ENCODE data around the gene NRG2.

The NRG2 gene

DNA sequence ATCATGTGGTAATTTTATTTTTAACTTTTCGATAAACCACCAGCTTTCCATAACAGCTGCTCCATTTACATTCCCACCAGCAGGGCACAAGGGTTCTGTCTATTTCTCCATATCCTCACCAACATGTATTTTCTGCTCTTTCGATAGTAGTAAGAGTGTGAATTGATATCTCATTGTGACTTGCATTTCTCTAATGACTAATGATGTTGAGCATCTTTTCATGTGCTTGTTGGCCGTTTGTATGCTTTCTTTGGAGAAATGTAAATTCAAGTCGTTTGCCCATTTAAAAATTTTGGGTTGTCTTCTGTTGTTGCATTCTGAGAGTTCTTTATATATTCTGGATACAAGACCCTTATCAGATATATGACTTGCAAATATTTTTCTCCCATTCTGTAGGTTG, 201.6 kb downstream of the NRG2 start:
- Histone ChIP-seq H3K9me3 (ENCODE audit: control insufficient read depth in 1 of 2, low read length in 2 of 2) (no peaks in the 10 kb centered on the region), H3K27ac (ENCODE audit: low read depth, low read length) (no peak overlapping the region), H3K9ac (ENCODE audit: low read depth in 1 of 2, low read length in 2 of 2) (no peak overlapping the region), H3K4me3 (ENCODE audit: low read depth in 1 of 2, low read length in 2 of 2) (no peak overlapping the region), H3K4me1 (ENCODE audit: control insufficient read depth in 1 of 2, insufficient read depth in 2 of 2, low read length in 2 of 2) (peaks cover 3 to 5% of the 10 kb centered on the region in 2 donors), H3K36me3 (ENCODE audit: control insufficient read depth in 1 of 2, insufficient read depth in 2 of 2, low read length in 2 of 2) (no peaks in the 10 kb centered on the region), H3K27me3 (ENCODE audit: control insufficient read depth in 1 of 2, insufficient read depth in 2 of 2, low read length in 2 of 2) (peaks cover 10 to 13% of the 10 kb centered on the region in 2 donors)

DNA sequence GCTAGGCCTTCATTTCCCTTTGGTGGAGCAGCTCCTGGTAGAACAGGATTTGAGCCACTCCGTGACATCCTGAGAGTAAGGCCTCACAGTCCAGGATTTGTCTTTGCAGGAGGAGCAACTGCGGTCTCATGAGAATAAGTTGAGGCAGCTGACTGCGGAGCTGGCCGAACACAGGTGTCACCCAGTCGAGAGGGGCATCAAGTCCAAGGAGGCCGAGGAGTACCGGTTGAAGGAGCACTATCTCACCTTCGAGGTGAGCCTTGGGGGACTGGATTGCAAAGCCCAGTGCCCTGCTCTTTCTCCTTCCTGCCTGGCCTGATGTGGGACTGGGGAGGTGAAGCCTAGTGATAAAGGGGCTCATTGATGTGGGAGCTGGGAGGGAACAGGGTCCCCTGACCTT, 203.2 kb downstream of the NRG2 start:
- no peak overlapping the region for H3K9ac ChIP-seq (ENCODE audit: low read depth in 1 of 2, low read length in 2 of 2)
- no peaks in the 10 kb centered on the region for H3K36me3 ChIP-seq (ENCODE audit: control insufficient read depth in 1 of 2, insufficient read depth in 2 of 2, low read length in 2 of 2)
- H3K27ac ChIP-seq (ENCODE audit: low read depth, low read length), result no peak overlapping the region
- H3K27me3 ChIP-seq (ENCODE audit: control insufficient read depth in 1 of 2, insufficient read depth in 2 of 2, low read length in 2 of 2), result peaks cover 0 to 2% of the 10 kb centered on the region in 2 donors
- no peak overlapping the region for H3K4me3 ChIP-seq (ENCODE audit: low read depth in 1 of 2, low read length in 2 of 2)
- no peaks in the 10 kb centered on the region for H3K9me3 ChIP-seq (ENCODE audit: control insufficient read depth in 1 of 2, low read length in 2 of 2)
- H3K4me1 ChIP-seq (ENCODE audit: control insufficient read depth in 1 of 2, insufficient read depth in 2 of 2, low read length in 2 of 2), result no peaks in the 10 kb centered on the region

DNA sequence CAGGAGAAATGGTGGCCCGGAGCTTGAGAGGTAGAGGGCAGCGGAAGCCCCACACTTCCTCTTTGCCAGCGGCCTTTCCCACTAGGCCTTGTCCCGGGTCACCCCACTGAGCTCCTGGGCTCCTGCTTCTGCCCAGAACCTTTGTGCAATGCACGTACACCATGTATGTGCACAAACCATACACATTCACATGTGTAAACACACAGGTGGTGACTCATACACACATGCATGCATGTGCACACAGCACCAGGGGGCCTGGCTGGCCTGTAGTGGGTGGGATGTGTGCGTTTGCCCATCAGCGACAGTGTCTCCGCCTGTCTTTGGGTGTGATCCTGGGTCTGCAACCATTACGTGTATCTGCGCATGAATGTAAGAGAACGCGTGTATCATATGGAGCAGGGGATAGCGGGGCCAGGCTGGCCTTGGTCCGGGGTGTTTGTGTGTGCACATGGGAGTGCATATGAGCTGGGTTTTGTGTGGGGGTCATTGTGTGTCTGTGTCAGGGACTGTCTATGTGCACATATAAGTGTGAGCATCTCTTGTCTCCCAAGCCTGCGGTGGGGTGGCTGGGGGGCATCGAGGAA, 203.8 kb downstream of the NRG2 start:
- Histone ChIP-seq H3K9ac (ENCODE audit: low read depth in 1 of 2, low read length in 2 of 2) (no peak overlapping the region), H3K4me1 (ENCODE audit: control insufficient read depth in 1 of 2, insufficient read depth in 2 of 2, low read length in 2 of 2) (no peaks in the 10 kb centered on the region), H3K27ac (ENCODE audit: low read depth, low read length) (no peak overlapping the region), H3K27me3 (ENCODE audit: control insufficient read depth in 1 of 2, insufficient read depth in 2 of 2, low read length in 2 of 2) (no peaks in the 10 kb centered on the region), H3K4me3 (ENCODE audit: low read depth in 1 of 2, low read length in 2 of 2) (no peak overlapping the region), H3K9me3 (ENCODE audit: control insufficient read depth in 1 of 2, low read length in 2 of 2) (no peaks in the 10 kb centered on the region), H3K36me3 (ENCODE audit: control insufficient read depth in 1 of 2, insufficient read depth in 2 of 2, low read length in 2 of 2) (no peaks in the 10 kb centered on the region)

DNA sequence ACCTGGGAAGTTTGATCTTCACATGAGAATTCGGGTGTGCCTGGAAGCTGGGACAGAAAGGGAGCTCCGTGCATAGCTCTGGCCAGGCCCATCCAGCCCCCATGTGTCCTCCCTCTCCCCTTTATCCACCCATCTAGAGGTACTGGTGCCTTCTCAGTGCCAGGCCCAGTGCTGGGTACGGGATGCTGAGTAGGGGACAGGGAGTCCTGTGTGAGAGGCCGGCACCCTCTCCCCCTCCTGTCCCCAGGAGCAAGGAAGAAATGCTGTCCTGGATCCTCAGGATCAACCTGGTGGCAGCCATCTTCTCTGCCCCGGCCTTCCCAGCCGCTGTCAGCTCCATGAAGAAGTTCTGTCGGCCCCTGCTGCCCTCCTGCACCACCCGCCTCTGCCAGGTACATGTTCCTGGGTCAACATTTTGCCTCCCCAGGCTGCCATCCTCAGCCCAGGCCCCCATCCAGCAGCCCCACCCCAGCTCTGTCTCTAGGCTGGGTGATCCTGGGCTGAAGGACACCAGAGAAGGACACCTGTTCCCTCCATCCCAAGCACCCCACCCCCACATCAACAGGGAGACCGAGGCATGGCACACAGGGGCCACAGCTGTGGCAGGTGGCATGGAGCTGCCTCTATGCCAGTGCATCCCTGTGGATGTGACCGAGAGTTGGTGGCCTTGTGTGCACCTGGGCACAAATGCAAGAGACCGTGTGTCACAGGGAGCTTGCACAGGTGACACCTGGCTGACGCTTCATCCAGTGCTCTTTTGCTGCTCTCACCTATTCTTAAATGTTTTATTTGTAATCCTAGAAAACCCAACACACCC, 204.5 kb downstream of the NRG2 start:
- Histone ChIP-seq H3K9ac (ENCODE audit: low read depth in 1 of 2, low read length in 2 of 2) (no peak overlapping the region), H3K27ac (ENCODE audit: low read depth, low read length) (no peak overlapping the region), H3K36me3 (ENCODE audit: control insufficient read depth in 1 of 2, insufficient read depth in 2 of 2, low read length in 2 of 2) (no peaks in the 10 kb centered on the region), H3K4me3 (ENCODE audit: low read depth in 1 of 2, low read length in 2 of 2) (no peak overlapping the region), H3K27me3 (ENCODE audit: control insufficient read depth in 1 of 2, insufficient read depth in 2 of 2, low read length in 2 of 2) (no peaks in the 10 kb centered on the region), H3K4me1 (ENCODE audit: control insufficient read depth in 1 of 2, insufficient read depth in 2 of 2, low read length in 2 of 2) (no peaks in the 10 kb centered on the region), H3K9me3 (ENCODE audit: control insufficient read depth in 1 of 2, low read length in 2 of 2) (no peaks in the 10 kb centered on the region)

DNA sequence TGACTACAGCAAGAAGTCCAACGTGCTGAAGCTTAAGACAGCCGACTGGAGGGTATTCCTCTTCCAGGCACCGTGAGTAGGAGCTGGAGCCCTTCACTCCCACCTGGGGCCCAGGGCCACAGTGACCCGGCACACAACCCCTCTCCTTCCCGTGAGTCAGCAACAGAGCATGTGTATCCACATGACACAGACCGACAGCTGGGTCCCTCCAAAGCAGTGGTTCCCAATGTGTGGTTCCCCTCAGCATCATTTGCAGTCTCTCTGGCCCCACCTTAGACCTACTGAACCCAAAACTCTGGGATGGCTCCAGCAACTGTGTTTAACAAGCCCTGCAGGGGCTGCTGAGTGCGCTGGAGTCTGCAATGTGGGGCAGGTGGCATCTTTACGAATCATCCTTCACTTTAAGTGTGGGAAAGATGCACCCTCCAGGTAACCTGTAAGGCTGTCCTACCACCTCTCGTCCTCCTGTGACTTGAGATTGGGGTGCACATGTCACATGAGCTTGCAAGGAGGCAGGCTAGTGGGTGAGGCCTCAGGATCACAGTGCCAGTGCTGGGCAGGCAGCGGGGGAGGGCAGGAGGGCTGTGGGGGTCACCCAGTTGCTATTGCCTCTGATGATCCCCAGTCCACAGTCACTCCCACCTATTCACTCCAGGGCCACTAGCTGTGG, 205.3 kb downstream of the NRG2 start:
- no peak overlapping the region for H3K27ac ChIP-seq (ENCODE audit: low read depth, low read length)
- no peaks in the 10 kb centered on the region for H3K27me3 ChIP-seq (ENCODE audit: control insufficient read depth in 1 of 2, insufficient read depth in 2 of 2, low read length in 2 of 2)
- no peak overlapping the region for H3K9ac ChIP-seq (ENCODE audit: low read depth in 1 of 2, low read length in 2 of 2)
- no peak overlapping the region for H3K4me3 ChIP-seq (ENCODE audit: low read depth in 1 of 2, low read length in 2 of 2)
- H3K9me3 ChIP-seq (ENCODE audit: control insufficient read depth in 1 of 2, low read length in 2 of 2), result no peaks in the 10 kb centered on the region
- no peaks in the 10 kb centered on the region for H3K4me1 ChIP-seq (ENCODE audit: control insufficient read depth in 1 of 2, insufficient read depth in 2 of 2, low read length in 2 of 2)
- no peaks in the 10 kb centered on the region for H3K36me3 ChIP-seq (ENCODE audit: control insufficient read depth in 1 of 2, insufficient read depth in 2 of 2, low read length in 2 of 2)

DNA sequence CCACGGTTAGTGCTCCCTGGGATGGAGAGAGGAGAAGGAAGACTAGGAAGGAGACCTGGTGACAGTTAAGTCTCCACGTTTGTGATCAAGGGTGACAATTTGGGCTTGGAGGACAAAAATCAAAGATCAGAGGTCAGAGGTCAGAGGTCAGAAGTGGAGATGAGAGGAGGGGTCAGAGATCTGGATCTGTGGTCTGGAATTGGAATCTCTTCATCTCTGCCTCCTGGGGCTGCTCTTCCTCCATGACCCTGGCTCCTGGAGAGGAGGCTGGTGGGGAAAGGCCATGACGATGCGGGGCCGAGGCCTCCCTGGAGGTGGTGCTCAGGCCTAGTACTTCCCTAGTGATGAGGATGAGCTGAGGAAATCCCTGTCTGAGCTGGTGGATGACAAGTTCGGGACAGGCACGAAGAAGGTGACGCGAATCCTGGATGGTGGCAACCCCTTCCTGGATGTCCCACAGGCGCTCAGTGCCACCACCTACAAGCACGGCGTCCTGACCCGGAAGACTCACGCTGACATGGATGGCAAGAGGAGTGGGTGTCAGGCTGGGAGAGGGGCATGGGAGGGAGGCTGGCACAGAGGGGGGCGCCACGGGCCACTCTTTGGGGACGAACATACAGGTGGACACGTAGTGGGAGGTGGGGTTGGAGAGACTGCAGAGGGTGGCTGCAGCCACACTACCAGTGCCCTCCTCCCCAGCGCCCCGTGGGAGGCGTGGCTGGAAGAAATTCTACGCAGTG, 206.5 kb downstream of the NRG2 start:
- Histone ChIP-seq H3K4me1 (ENCODE audit: control insufficient read depth in 1 of 2, insufficient read depth in 2 of 2, low read length in 2 of 2) (no peaks in the 10 kb centered on the region), H3K4me3 (ENCODE audit: low read depth in 1 of 2, low read length in 2 of 2) (no peak overlapping the region), H3K27me3 (ENCODE audit: control insufficient read depth in 1 of 2, insufficient read depth in 2 of 2, low read length in 2 of 2) (peaks cover 0 to 9% of the 10 kb centered on the region in 2 donors), H3K9me3 (ENCODE audit: control insufficient read depth in 1 of 2, low read length in 2 of 2) (no peaks in the 10 kb centered on the region), H3K27ac (ENCODE audit: low read depth, low read length) (no peak overlapping the region), H3K36me3 (ENCODE audit: control insufficient read depth in 1 of 2, insufficient read depth in 2 of 2, low read length in 2 of 2) (no peaks in the 10 kb centered on the region), H3K9ac (ENCODE audit: low read depth in 1 of 2, low read length in 2 of 2) (no peak overlapping the region)

DNA sequence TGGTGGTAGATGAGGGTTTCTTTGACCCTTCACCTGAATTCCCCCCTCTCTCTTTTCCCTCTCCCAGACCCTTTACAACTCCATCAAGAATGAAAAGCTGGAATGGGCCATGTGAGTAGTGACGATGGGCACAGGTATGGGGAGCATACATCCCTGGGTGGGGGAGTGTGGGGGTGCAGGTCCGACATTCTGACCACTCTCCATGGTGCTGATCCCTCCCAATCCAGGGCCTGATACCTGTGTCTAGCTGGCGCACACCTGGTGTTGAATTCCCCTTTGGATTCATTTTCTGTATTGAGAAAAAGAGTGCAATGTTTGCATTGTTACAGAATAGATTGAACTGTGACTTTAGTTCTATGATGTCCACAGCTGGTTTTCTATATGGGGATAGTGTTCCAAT, 207.4 kb downstream of the NRG2 start:
- Histone ChIP-seq H3K9me3 (ENCODE audit: control insufficient read depth in 1 of 2, low read length in 2 of 2) (no peaks in the 10 kb centered on the region), H3K9ac (ENCODE audit: low read depth in 1 of 2, low read length in 2 of 2) (no peak overlapping the region), H3K4me3 (ENCODE audit: low read depth in 1 of 2, low read length in 2 of 2) (no peak overlapping the region)

DNA sequence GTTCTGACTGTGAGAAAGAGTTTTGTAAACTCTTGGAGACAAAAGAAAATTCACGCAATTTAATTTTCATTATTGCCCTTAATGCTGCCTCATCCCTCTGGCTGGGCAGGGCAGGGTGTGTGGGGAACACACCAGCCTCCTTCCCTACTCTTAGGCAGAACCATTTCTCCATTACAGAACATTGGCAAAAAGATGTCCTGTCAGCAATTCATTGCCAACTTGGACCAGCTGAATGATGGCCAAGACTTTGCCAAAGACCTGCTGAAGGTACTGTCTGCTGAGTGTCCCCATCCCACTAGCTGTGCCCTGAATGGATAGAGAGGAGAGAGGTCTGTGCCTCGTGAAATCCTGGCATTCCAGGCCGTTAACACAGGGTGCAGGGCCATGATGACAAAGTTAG, 209.6 kb downstream of the NRG2 start:
- no peaks in the 10 kb centered on the region for H3K36me3 ChIP-seq (ENCODE audit: control insufficient read depth in 1 of 2, insufficient read depth in 2 of 2, low read length in 2 of 2)
- no peak overlapping the region for H3K4me3 ChIP-seq (ENCODE audit: low read depth in 1 of 2, low read length in 2 of 2)
- H3K27me3 ChIP-seq (ENCODE audit: control insufficient read depth in 1 of 2, insufficient read depth in 2 of 2, low read length in 2 of 2), result peaks cover 0 to 9% of the 10 kb centered on the region in 2 donors
- H3K4me1 ChIP-seq (ENCODE audit: control insufficient read depth in 1 of 2, insufficient read depth in 2 of 2, low read length in 2 of 2), result no peaks in the 10 kb centered on the region
- no peak overlapping the region for H3K9ac ChIP-seq (ENCODE audit: low read depth in 1 of 2, low read length in 2 of 2)
- H3K27ac ChIP-seq (ENCODE audit: low read depth, low read length), result no peak overlapping the region
- no peaks in the 10 kb centered on the region for H3K9me3 ChIP-seq (ENCODE audit: control insufficient read depth in 1 of 2, low read length in 2 of 2)

More for the DNA sequence above, 207.4 kb downstream of the NRG2 start:
- Histone ChIP-seq H3K36me3 (ENCODE audit: control insufficient read depth in 1 of 2, insufficient read depth in 2 of 2, low read length in 2 of 2) (no peaks in the 10 kb centered on the region), H3K27ac (ENCODE audit: low read depth, low read length) (no peak overlapping the region), H3K4me1 (ENCODE audit: control insufficient read depth in 1 of 2, insufficient read depth in 2 of 2, low read length in 2 of 2) (no peaks in the 10 kb centered on the region), H3K27me3 (ENCODE audit: control insufficient read depth in 1 of 2, insufficient read depth in 2 of 2, low read length in 2 of 2) (peaks cover 0 to 9% of the 10 kb centered on the region in 2 donors)

DNA sequence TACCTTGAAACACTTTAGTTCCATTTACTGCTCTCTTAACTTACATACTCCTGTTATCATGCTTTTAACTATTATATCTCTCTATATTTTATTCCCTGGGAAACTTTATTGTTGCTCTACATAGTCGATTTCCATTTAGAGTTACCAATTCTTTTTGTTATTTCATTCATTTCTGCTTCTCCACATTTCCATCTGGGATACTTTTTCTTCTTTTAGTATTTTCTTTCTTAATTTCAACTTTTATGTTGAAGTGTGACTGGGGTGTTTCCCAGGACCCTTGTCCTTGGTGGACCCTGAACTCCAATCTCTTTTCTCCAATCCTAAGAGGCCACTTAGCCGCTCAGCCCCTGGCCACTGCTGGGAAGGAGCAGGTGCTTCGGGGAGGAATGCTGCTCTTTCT, 211.5 kb downstream of the NRG2 start:
- Histone ChIP-seq H3K27ac (ENCODE audit: low read depth, low read length) (no peak overlapping the region), H3K4me1 (ENCODE audit: control insufficient read depth in 1 of 2, insufficient read depth in 2 of 2, low read length in 2 of 2) (no peaks in the 10 kb centered on the region), H3K9me3 (ENCODE audit: control insufficient read depth in 1 of 2, low read length in 2 of 2) (no peaks in the 10 kb centered on the region), H3K9ac (ENCODE audit: low read depth in 1 of 2, low read length in 2 of 2) (no peak overlapping the region), H3K27me3 (ENCODE audit: control insufficient read depth in 1 of 2, insufficient read depth in 2 of 2, low read length in 2 of 2) (peaks cover 0 to 9% of the 10 kb centered on the region in 2 donors), H3K36me3 (ENCODE audit: control insufficient read depth in 1 of 2, insufficient read depth in 2 of 2, low read length in 2 of 2) (no peaks in the 10 kb centered on the region), H3K4me3 (ENCODE audit: low read depth in 1 of 2, low read length in 2 of 2) (no peak overlapping the region)

DNA sequence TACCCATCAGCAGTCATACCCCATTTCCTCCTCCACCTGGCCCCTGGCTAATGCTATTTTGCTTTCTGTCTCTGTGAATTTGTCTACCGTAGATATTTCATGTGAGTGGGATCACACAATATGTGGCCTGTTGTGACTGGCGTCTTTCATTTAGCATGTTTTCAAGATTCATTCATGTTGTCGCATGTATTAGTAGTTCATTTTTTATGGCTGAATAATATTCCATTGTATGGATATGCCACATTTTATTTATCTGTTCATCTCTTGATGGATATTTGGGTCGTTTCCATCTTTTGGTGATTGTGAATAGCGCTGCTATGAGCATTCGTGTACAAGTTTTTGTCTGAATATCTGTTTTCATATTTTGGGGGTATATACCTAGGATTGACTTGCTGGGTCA, 213.6 kb downstream of the NRG2 start:
- no peak overlapping the region for H3K9ac ChIP-seq (ENCODE audit: low read depth in 1 of 2, low read length in 2 of 2)

More for the DNA sequence above, 213.6 kb downstream of the NRG2 start:
- peaks cover 0 to 9% of the 10 kb centered on the region in 2 donors for H3K27me3 ChIP-seq (ENCODE audit: control insufficient read depth in 1 of 2, insufficient read depth in 2 of 2, low read length in 2 of 2)
- no peaks in the 10 kb centered on the region for H3K4me1 ChIP-seq (ENCODE audit: control insufficient read depth in 1 of 2, insufficient read depth in 2 of 2, low read length in 2 of 2)
- H3K36me3 ChIP-seq (ENCODE audit: control insufficient read depth in 1 of 2, insufficient read depth in 2 of 2, low read length in 2 of 2), result no peaks in the 10 kb centered on the region
- H3K27ac ChIP-seq (ENCODE audit: low read depth, low read length), result no peak overlapping the region
- no peak overlapping the region for H3K4me3 ChIP-seq (ENCODE audit: low read depth in 1 of 2, low read length in 2 of 2)
- H3K9me3 ChIP-seq (ENCODE audit: control insufficient read depth in 1 of 2, low read length in 2 of 2), result no peaks in the 10 kb centered on the region

All from duodenal mucosa (tissue), 2 donors.